GM18499 (cell line): ENCODE results near the gene COL2A1.
A peak's percentile ranks its signal among the peaks of the same experiment; 100 is the strongest.
"Not testable (repeated sequence)": the region's sequence is repeated elsewhere in the genome, so short reads cannot be mapped to it uniquely, and the experiment has no call there.

Experiments
- ATAC-seq: cut with Tn5 transposase; IDR thresholded peaks from one replicate; pipeline ENCODE4 v1.9.1; 2021; ENCODE audit warnings: moderate number of reproducible peaks; ENCODE audit not compliant: insufficient read depth, unreplicated experiment

COL2A1 gene

GRCh38 chr12:47979686-47980085, 24.6 kb downstream of the COL2A1 start:
- no peak for ATAC-seq

- ATAC-seq: no peak
Measured at GRCh38 chr12:47979166-47979565, 25.1 kb downstream of the COL2A1 start.

- ATAC-seq: no peak
Measured at GRCh38 chr12:47978598-47978873, 25.7 kb downstream of the COL2A1 start.

GRCh38 chr12:47977772-47978597, 26.3 kb downstream of the COL2A1 start:
- ATAC-seq: no peak

GRCh38 chr12:47977046-47977771, 27.1 kb downstream of the COL2A1 start:
- no peak for ATAC-seq

- ATAC-seq: no peak
Measured at GRCh38 chr12:47975816-47976215, 28.5 kb downstream of the COL2A1 start.

GRCh38 chr12:47975036-47975620, 29.1 kb downstream of the COL2A1 start:
- ATAC-seq: no peak

- no peak for ATAC-seq
Measured at GRCh38 chr12:47973870-47974269, 30.4 kb downstream of the COL2A1 start.

GRCh38 chr12:47972895-47973294, 31.4 kb downstream of the COL2A1 start:
- no peak for ATAC-seq

- ATAC-seq: no peak
Measured at GRCh38 chr12:47970843-47971242, 33.4 kb downstream of the COL2A1 start.

GRCh38 chr12:47969845-47970244, 34.4 kb downstream of the COL2A1 start:
- ATAC-seq: no peak

GRCh38 chr12:47967461-47968321, 36.6 kb downstream of the COL2A1 start:
- ATAC-seq: no peak

- ATAC-seq: no peak
Measured at GRCh38 chr12:47965581-47965980, 38.7 kb downstream of the COL2A1 start.

GRCh38 chr12:47964106-47964728, 40.1 kb downstream of the COL2A1 start:
- no peak for ATAC-seq

- ATAC-seq: peak; percentile 63
Measured at GRCh38 chr12:47963340-47964040, 40.8 kb downstream of the COL2A1 start, which contains the start of gene TMEM106C. Gene TMEM106C, plus strand, starts transcription at chr12:47963596. Its CDS starts 641 bp downstream, at chr12:47964237.

GRCh38 chr12:47962198-47962597, 42.1 kb downstream of the COL2A1 start:
- no peak for ATAC-seq

GRCh38 chr12:47957671-47958070, 46.6 kb downstream of the COL2A1 start:
- not testable (repeated sequence) for ATAC-seq

- ATAC-seq: no peak
Measured at GRCh38 chr12:47955059-47955458, 49.2 kb downstream of the COL2A1 start.

- ATAC-seq: no peak
Measured at GRCh38 chr12:47954467-47955045, 49.7 kb downstream of the COL2A1 start.
